Smooth muscle cell (in vitro differentiated cells): Measurements from ENCODE around the gene STK38L. TPM values are rescaled to one million over a fixed set of nuclear protein-coding genes. Genes with fewer than 3 reads are reported as not detected.

Experiments used
- DNase-seq: peaks from one replicate; lab custom pipeline; 2025; ENCODE audit not compliant: unreplicated experiment; lab: John Stamatoyannopoulos, UW
- H2AFZ ChIP-seq: fragments of 200-600 bp; sonication (generic); 2 replicates; pipeline ENCODE4 v1.6.0; 2016; ENCODE audit warnings: antibody characterized with exemption, low read depth, mild to moderate bottlenecking
- H3F3A ChIP-seq: fragments of 200-600 bp; sonication (generic); 2 replicates; pipeline ENCODE4 v1.6.0; 2017; ENCODE audit warnings: antibody characterized with exemption, low read depth
- H3K27ac ChIP-seq: fragments of 200-600 bp; sonication (generic); 2 replicates; pipeline ENCODE4 v1.5.1; 2016; ENCODE audit warnings: low read depth, mild to moderate bottlenecking
- H3K27me3 ChIP-seq: fragments of 200-600 bp; sonication (generic); 2 replicates; pipeline ENCODE4 v1.6.1; 2016; ENCODE audit warnings: low read depth, mild to moderate bottlenecking
- H3K36me3 ChIP-seq: fragments of 200-600 bp; sonication (generic); 2 replicates; pipeline ENCODE4 v1.5.1; 2016; ENCODE audit warnings: low read depth
- H3K4me1 ChIP-seq: fragments of 200-600 bp; sonication (generic); 2 replicates; pipeline ENCODE4 v1.5.1; 2016; ENCODE audit warnings: low read depth
- H3K4me2 ChIP-seq: fragments of 200-600 bp; sonication (generic); 2 replicates; pipeline ENCODE4 v1.6.0; 2016; ENCODE audit warnings: mild to moderate bottlenecking
- H3K4me3 ChIP-seq: fragments of 200-600 bp; sonication (generic); 2 replicates; pipeline ENCODE4 v1.5.1; 2016; ENCODE audit warnings: mild to moderate bottlenecking
- H3K79me2 ChIP-seq: fragments of 200-600 bp; sonication (generic); 2 replicates; pipeline ENCODE4 v1.6.0; 2016; ENCODE audit warnings: low read depth, mild to moderate bottlenecking
- H3K9ac ChIP-seq: fragments of 200-600 bp; sonication (generic); 2 replicates; pipeline ENCODE4 v1.6.0; 2016; ENCODE audit warnings: low read depth
- H3K9me3 ChIP-seq: fragments of 200-600 bp; sonication (generic); replicated peaks from 2 replicates; pipeline ENCODE4 v1.5.1; 2016; ENCODE audit warnings: low read depth
- H4K20me1 ChIP-seq: fragments of 200-600 bp; sonication (generic); 2 replicates; pipeline ENCODE4 v1.6.0; 2016; ENCODE audit warnings: low read depth
- WGBS: methylation state at CpG from one replicate; pipeline ENCODE4 v1.1.7; 2016; ENCODE audit warnings: low lambda C conversion rate; 5-methylcytosine and 5-hydroxymethylcytosine counted together
- polyA plus RNA-seq: library from polyadenylated mRNA; unstranded; fragments of >200 nt; fragmentation: Nextera tagmentation; extraction: Ambion mirVana; gene quantifications from 2 replicates; pipeline ENCODE4 v1.2.1, GENCODE V29; 2016
- total RNA-seq: library from RNA; depleted of rRNA; stranded (reverse); fragments of >200 nt; gene quantifications from 2 replicates; pipeline ENCODE4 v1.2.3, GENCODE V29; 2014
- TF ChIP-seq, protein P1 (sequence below): fragments of 200-600 bp; sonication (generic); IDR thresholded peaks from 2 replicates; pipeline ENCODE4 v1.5.1; 2017; ENCODE audit warnings: borderline replicate concordance, mild to moderate bottlenecking, antibody characterized with exemption; ENCODE audit not compliant: insufficient read depth, poor library complexity, severe bottlenecking

STK38L gene
- total and polyA plus RNA-seq, 2 experiments from 2014 or later, result 57.8 to 190 TPM

DNA sequence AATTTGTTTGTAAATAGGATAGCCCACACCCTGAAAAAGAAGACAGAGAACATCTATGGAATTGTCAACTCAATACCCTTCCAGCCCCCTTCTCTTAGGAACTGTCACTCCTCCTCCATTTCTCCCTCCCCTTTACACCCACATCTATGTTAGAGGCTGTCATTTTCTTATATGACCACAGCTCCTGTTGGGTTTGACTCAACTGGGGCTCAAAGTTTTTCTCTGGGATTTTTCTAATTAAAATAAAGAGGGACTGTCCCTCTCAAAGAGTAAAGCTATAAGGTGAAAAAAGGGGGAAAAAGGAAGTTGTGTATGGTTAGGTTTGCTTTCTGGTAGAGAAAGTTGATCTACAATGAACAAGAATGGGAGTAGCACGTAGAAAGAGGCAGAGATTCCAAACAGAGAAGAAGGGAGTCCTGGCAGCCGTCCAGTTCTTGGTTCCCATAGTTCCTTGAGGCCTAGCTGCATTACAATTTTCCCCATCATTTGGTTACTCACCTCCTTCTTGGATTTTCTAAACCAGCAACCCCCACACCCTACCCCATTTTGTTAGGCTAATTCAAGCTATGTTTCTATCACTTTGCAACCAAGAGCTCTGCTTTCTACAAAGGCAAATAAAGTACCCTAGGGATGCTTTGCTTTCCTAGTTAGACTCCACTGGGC lies 44.3 kb upstream of the STK38L start:
- H3F3A ChIP-seq, result no peaks in the 10 kb centered on the region
- peaks cover 4% of the 10 kb centered on the region for H3K4me1 ChIP-seq
- no peak for DNase-seq
- H3K27me3 ChIP-seq, result no peaks in the 10 kb centered on the region
- H4K20me1 ChIP-seq, result no peaks in the 10 kb centered on the region
- H3K9ac ChIP-seq, result no peak overlapping the region
- H3K4me2 ChIP-seq, result no peak overlapping the region
- 88% methylated on average over 2 of the region's 2 CpGs for WGBS
- H2AFZ ChIP-seq, result no peak overlapping the region
- no peak overlapping the region for H3K4me3 ChIP-seq
- H3K27ac ChIP-seq, result no peak overlapping the region
- H3K79me2 ChIP-seq, result no peaks in the 10 kb centered on the region
- H3K9me3 ChIP-seq, result no peaks in the 10 kb centered on the region
- TF ChIP-seq, protein P1, sequence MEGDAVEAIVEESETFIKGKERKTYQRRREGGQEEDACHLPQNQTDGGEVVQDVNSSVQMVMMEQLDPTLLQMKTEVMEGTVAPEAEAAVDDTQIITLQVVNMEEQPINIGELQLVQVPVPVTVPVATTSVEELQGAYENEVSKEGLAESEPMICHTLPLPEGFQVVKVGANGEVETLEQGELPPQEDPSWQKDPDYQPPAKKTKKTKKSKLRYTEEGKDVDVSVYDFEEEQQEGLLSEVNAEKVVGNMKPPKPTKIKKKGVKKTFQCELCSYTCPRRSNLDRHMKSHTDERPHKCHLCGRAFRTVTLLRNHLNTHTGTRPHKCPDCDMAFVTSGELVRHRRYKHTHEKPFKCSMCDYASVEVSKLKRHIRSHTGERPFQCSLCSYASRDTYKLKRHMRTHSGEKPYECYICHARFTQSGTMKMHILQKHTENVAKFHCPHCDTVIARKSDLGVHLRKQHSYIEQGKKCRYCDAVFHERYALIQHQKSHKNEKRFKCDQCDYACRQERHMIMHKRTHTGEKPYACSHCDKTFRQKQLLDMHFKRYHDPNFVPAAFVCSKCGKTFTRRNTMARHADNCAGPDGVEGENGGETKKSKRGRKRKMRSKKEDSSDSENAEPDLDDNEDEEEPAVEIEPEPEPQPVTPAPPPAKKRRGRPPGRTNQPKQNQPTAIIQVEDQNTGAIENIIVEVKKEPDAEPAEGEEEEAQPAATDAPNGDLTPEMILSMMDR, result no peak
- no peaks in the 10 kb centered on the region for H3K36me3 ChIP-seq

DNA sequence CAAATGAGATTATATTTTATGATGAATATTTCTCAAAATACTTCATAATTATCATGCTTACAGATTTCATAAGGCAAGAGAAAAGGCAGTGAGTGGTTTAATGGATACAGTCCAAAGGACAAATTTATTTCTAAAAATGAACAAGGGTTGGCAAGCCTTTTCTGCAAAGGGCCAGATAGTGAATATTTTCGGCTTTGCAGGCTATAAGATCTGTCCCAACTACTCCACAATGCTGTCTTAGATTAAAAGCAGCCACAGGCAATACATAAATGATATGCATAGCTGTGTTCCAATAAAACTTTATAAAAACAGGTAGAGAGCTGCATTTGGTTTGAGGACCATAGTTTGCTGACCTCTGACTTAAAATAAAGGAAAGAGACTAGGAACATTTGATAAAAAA lies 42.9 kb upstream of the STK38L start:
- Histone ChIP-seq H3K4me1 (no peaks in the 10 kb centered on the region), H4K20me1 (no peaks in the 10 kb centered on the region), H3K4me2 (no peak overlapping the region), H3K9me3 (no peaks in the 10 kb centered on the region), H3K27me3 (no peaks in the 10 kb centered on the region), H3K4me3 (no peak overlapping the region), H3K27ac (no peak overlapping the region), H3K36me3 (no peaks in the 10 kb centered on the region), H3F3A (no peaks in the 10 kb centered on the region), H2AFZ (no peak overlapping the region), H3K79me2 (no peaks in the 10 kb centered on the region), H3K9ac (no peak overlapping the region)
- WGBS, result 90% methylated on average over 1 of the region's 1 CpG
- DNase-seq, result no peak
- TF ChIP-seq, protein P1, result no peak

DNA sequence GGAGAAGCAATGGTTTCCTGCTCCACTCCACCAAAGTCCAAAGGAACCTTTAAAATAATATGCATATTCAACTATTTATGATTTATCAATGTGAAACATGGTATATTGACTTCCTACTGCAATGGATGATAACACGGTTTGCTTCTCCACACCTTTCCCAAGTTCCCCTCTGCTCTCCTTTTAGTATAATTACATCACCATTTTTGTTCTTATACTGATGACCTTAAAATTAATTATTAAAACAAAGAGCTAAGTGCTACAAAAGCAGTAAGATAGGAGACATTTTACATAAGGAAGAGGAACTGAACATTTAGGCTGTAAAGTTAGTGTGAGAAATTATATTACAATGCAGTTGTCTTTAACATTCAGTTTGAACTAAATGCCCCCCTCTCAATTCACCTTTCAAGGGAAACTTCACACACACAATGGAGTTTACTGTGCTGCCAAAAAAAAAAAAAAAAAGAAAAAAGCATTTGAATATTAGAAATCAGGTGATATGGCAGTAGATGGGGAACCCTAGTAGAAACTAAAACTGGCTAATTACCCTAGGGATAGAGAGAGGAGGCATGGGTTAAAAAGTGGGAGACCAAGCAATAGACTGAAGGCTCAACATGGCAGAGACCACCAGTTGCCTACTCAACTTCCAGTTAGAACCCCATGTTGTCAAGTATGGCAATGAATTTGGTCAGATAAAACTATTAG lies 37.1 kb upstream of the STK38L start:
- no peaks in the 10 kb centered on the region for H3K9me3 ChIP-seq
- WGBS, result 97% methylated on average over 1 of the region's 1 CpG
- H3K9ac ChIP-seq, result no peak overlapping the region

More for the DNA sequence above, 37.1 kb upstream of the STK38L start:
- H3K4me1 ChIP-seq, result no peaks in the 10 kb centered on the region
- no peak overlapping the region for H3K4me3 ChIP-seq
- no peak for DNase-seq
- H2AFZ ChIP-seq, result no peak overlapping the region
- peak overlapping the region; percentile 63 for H3K27ac ChIP-seq
- no peaks in the 10 kb centered on the region for H3K27me3 ChIP-seq
- H3F3A ChIP-seq, result no peaks in the 10 kb centered on the region
- peak overlapping the region; percentile 54 for H3K4me2 ChIP-seq
- H3K36me3 ChIP-seq, result no peaks in the 10 kb centered on the region
- H4K20me1 ChIP-seq, result no peaks in the 10 kb centered on the region
- TF ChIP-seq, protein P1, result no peak
- H3K79me2 ChIP-seq, result no peaks in the 10 kb centered on the region
